Nephron progenitor cell (in vitro differentiated cells): ENCODE measurements around the gene CCDC74A.
"Not testable (repeated sequence)": the region's sequence is repeated elsewhere in the genome, so short reads cannot be mapped to it uniquely, and the experiment has no call there.

Experiments
- DNase-seq: peaks from one replicate; pipeline ENCODE4 v3.0.0; 2021
- H3K27ac Mint-ChIP-seq: 2 replicates; pipeline ENCODE4 v1.8.0; 2021; ENCODE audit warnings: mild to moderate bottlenecking, moderate library complexity, mixed read lengths
- H3K27me3 Mint-ChIP-seq: 2 replicates; pipeline ENCODE4 v1.8.0; 2021; ENCODE audit warnings: mild to moderate bottlenecking, low read depth, mixed read lengths; ENCODE audit not compliant: poor library complexity
- H3K36me3 Mint-ChIP-seq: 2 replicates; pipeline ENCODE4 v1.8.0; 2021; ENCODE audit warnings: low read depth, mixed read lengths
- H3K4me1 Mint-ChIP-seq: 2 replicates; pipeline ENCODE4 v1.8.0; 2021; ENCODE audit warnings: mixed read lengths
- H3K4me3 Mint-ChIP-seq: 2 replicates; pipeline ENCODE4 v1.8.0; 2021; ENCODE audit warnings: mild to moderate bottlenecking, moderate library complexity, mixed read lengths
- H3K9me3 Mint-ChIP-seq: 2 replicates; pipeline ENCODE4 v1.8.0; 2021; ENCODE audit warnings: mild to moderate bottlenecking, moderate library complexity, mixed read lengths
- TF ChIP-seq, protein P1 (sequence below): fragments of 200-600 bp; sonication (generic); IDR thresholded peaks from 2 replicates; pipeline ENCODE4 v1.5.0; 2021; ENCODE audit warnings: antibody characterized with exemption

The CCDC74A gene

GRCh38 chr2:131504082-131504750, 23.5 kb upstream of the CCDC74A start:
- H3K4me1 Mint-ChIP-seq, H3K27me3 Mint-ChIP-seq, H3K27ac Mint-ChIP-seq, H3K9me3 Mint-ChIP-seq, DNase-seq, H3K4me3 Mint-ChIP-seq: not testable (repeated sequence)
- peaks cover 40% of the 10 kb centered on the region for H3K36me3 Mint-ChIP-seq

DNA sequence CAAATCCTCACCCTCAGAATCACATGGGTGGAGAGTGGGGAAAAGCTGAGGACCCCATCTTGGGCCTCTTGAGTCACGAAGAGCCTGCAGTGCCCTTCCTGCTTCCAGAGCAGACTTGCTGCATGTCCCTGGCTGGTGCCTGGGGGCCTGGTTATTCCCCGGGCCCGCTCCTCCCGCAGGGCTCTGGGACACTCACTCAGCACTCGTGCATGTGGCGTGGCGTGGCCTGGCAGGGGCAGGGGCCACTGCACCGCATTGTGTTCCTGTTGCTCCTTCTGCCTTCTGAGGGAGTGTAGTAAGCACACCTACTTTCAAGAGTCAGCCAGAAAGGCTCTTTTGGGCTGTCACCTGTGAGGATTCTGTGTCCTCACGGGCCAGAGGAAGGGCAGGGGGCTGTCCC, 18.1 kb upstream of the CCDC74A start:
- Mint-ChIP-seq H3K27me3 (peaks cover 5% of the 10 kb centered on the region), H3K36me3 (peaks cover 30% of the 10 kb centered on the region), H3K27ac (no peak overlapping the region), H3K9me3 (no peaks in the 10 kb centered on the region), H3K4me1 (peaks cover 11% of the 10 kb centered on the region), H3K4me3 (no peak overlapping the region)
- TF ChIP-seq, protein P1, sequence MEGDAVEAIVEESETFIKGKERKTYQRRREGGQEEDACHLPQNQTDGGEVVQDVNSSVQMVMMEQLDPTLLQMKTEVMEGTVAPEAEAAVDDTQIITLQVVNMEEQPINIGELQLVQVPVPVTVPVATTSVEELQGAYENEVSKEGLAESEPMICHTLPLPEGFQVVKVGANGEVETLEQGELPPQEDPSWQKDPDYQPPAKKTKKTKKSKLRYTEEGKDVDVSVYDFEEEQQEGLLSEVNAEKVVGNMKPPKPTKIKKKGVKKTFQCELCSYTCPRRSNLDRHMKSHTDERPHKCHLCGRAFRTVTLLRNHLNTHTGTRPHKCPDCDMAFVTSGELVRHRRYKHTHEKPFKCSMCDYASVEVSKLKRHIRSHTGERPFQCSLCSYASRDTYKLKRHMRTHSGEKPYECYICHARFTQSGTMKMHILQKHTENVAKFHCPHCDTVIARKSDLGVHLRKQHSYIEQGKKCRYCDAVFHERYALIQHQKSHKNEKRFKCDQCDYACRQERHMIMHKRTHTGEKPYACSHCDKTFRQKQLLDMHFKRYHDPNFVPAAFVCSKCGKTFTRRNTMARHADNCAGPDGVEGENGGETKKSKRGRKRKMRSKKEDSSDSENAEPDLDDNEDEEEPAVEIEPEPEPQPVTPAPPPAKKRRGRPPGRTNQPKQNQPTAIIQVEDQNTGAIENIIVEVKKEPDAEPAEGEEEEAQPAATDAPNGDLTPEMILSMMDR = no peak
- no peak for DNase-seq

- peaks cover 11% of the 10 kb centered on the region for H3K4me1 Mint-ChIP-seq
- not testable (repeated sequence) for H3K9me3 Mint-ChIP-seq, H3K27me3 Mint-ChIP-seq, H3K4me3 Mint-ChIP-seq
- H3K27ac Mint-ChIP-seq = peak overlapping the region; percentile 95
- H3K36me3 Mint-ChIP-seq = peaks cover 20% of the 10 kb centered on the region
- DNase-seq = peak; percentile 34
Measured at GRCh38 chr2:131511291-131511968, 16.3 kb upstream of the CCDC74A start.

DNA sequence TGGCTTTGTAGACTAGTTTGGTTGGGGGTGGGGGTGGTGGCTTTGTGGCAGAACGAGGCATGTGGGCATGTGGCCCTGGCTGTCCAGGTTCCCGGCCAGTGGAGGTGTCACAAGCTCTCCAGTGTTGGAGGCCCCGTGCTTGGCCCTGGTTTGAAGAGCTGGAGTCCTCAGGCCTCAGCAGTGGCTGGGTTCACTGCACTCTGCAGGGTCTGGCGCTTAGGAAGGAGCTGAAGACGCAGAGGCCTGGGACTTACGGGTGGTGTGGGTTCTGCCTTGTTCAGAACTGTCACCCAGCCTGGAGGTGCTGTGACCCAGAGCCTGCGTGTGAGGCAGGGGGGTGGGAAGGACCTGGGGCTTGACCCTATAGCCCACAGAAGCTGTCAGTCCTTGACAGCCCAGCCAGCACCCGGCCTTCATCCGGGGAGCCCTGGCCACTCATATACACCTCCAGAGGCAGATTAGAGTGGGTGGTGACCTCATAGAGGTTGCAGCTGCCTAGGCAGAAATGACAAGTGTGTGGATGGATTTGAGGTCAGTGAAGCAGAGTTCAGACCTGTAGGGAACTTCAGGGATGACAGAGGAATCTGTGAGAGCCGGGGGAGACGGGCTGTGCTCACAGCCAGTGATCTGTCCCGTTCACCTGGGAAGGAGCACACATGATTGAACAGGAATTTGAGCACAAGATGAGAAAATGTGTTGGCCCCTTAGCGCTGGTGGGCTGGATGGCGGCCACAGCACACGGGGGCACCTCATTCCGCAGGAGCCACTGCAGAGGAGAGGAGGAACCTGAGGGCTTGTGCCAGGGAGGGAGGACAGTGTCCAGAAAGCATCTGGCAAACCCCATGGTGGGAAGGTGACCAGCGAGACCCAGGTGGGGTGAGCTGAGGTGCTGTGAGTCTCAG, 15.5 kb upstream of the CCDC74A start:
- H3K4me3 Mint-ChIP-seq, H3K9me3 Mint-ChIP-seq, H3K27me3 Mint-ChIP-seq, DNase-seq: not testable (repeated sequence)
- Mint-ChIP-seq H3K4me1 (peaks cover 11% of the 10 kb centered on the region), H3K36me3 (peaks cover 17% of the 10 kb centered on the region), H3K27ac (peak overlapping the region; percentile 95)

DNA sequence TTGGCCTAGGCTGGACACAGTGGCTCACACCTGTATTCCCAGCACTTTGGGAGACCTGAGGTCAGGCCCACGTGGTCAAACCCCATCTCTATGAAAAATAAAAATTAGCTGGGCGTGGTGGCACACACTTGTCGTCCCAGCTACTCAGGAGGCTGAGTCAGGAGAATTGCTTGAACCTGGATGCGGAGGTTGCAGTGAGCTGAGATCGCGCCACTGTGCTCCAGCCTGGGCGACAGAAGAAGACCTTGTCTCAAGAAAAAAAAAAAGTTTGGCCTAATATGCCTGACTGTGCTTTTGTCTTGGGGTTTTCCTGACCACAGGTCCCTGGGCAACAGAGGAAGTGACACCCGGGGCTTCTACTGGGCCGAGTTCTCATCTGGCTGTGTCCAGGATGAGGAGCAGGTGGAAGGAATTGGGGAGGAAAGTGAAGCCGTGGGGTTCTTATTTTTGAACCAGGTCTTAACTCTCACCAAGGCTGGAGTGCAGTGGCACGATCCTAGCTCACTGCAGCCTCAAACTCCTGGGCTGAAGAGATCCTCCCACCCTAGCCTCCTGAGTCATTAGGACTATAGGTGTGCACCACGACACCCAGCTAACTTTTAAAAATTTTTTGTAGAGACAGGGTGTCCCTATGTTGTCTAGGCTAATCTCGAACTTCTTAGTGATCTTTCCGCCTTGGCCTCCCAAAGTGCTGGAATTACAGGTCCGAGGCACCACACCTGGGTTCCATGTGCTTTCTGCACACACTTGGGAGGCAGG, 13.1 kb upstream of the CCDC74A start:
- peaks cover 11% of the 10 kb centered on the region for H3K4me1 Mint-ChIP-seq
- not testable (repeated sequence) for H3K27me3 Mint-ChIP-seq, H3K36me3 Mint-ChIP-seq, H3K27ac Mint-ChIP-seq, H3K9me3 Mint-ChIP-seq, H3K4me3 Mint-ChIP-seq, DNase-seq

DNA sequence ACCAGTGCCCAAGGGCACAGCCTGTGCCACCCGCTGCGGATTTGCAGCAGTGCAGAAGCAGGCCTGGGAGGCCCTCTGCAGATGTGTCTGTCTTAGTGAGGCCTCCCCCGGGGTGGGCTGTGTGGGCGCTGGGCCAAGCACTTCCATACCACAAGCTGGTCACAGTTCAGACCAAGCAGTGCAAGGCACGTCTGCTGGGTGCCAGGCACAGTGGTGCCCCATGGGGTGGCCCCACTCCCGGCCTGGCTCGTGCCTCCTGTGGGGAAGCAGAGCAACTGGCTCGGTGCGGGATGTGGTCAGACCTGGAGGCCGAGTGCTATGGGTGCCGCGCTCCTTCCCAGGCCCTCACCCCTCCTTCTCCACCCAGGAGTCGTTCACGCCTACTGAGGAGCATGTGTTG, 12.5 kb upstream of the CCDC74A start:
- H3K4me1 Mint-ChIP-seq = peaks cover 11% of the 10 kb centered on the region
- H3K4me3 Mint-ChIP-seq, H3K36me3 Mint-ChIP-seq, DNase-seq, H3K9me3 Mint-ChIP-seq, H3K27ac Mint-ChIP-seq, H3K27me3 Mint-ChIP-seq: not testable (repeated sequence)

GRCh38 chr2:131516011-131516410, 11.7 kb upstream of the CCDC74A start:
- DNase-seq = no peak
- no peaks in the 10 kb centered on the region for H3K9me3 Mint-ChIP-seq
- peaks cover 11% of the 10 kb centered on the region for H3K4me1 Mint-ChIP-seq
- no peak overlapping the region for H3K4me3 Mint-ChIP-seq
- H3K27me3 Mint-ChIP-seq = no peaks in the 10 kb centered on the region
- no peak overlapping the region for H3K27ac Mint-ChIP-seq
- TF ChIP-seq, protein P1 = no peak
- peaks cover 5% of the 10 kb centered on the region for H3K36me3 Mint-ChIP-seq

- H3K27me3 Mint-ChIP-seq = not testable (repeated sequence)
Measured at GRCh38 chr2:131516621-131517020, 11.1 kb upstream of the CCDC74A start.

More at GRCh38 chr2:131516621-131517020, 11.1 kb upstream of the CCDC74A start:
- TF ChIP-seq, protein P1 = peak; percentile 9
- H3K4me3 Mint-ChIP-seq, H3K27ac Mint-ChIP-seq, H3K36me3 Mint-ChIP-seq, DNase-seq, H3K9me3 Mint-ChIP-seq, H3K4me1 Mint-ChIP-seq: not testable (repeated sequence)
